Transverse colon (tissue), 3 donors: ENCODE results near the gene GPC5.

ENCODE experiments used
- CTCF ChIP-seq, 5 experiments: fragments of 200-600 bp in 3 of 5; fragments of 450-650 bp in 2 of 5; sonication (generic) in 3 of 5; IDR thresholded peaks; 1 replicate in 2 of 5; 2 replicates in 3 of 5; pipeline ENCODE4 v1.5.1; 2016 to 2017; ENCODE audit warnings: antibody characterized with exemption in 5 of 5, inconsistent platforms in 3 of 5, mild to moderate bottlenecking in 2 of 5, moderate library complexity in 1 of 5
- POLR2A ChIP-seq: fragments of 450-650 bp; IDR thresholded peaks from one replicate; pipeline ENCODE4 v1.6.1; 2016; ENCODE audit warnings: antibody characterized with exemption, mild to moderate bottlenecking, moderate library complexity

DNA sequence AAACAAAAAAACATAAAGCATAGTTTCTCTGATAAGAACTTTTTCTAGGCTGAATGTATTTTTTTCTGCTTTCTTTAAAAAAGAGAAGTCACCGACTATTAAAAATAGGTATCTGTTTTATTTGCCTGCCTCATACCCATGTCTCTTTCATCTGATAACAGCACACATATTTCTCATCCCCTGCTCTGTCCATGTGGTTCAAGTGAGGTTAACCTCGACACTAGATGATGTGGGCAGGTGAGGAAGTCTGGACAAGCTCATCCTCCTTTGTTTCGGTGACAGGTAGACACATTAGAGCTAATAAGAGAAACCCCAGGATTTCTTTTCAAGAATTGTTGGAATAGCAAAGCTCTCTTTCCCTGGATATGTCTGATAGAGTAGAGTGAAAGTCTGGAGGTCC is 222.7 kb downstream of the GPC5 start:
- TF ChIP-seq POLR2A, result no peak
- no peak for TF ChIP-seq CTCF (IDR thresholded peaks at IDR 0.05)
